Measurements from ENCODE around the gene TSTD1.

TSTD1 gene

GRCh38 chr1:161044535-161044907 is 5.8 kb upstream of the TSTD1 start:
- TF ChIP-seq CTCF (IDR thresholded peaks at IDR 0.05; ENCODE audit: low read depth, low read length) = no peak
- no peaks in the 10 kb centered on the region for H3K4me1 ChIP-seq
- no peaks in the 10 kb centered on the region; the same call in 1 of the 2 replicates for H3K9me3 ChIP-seq
- DNase-seq = no peak
- peaks cover 33% of the 10 kb centered on the region for H3K36me3 ChIP-seq
- H3K27me3 ChIP-seq = no peaks in the 10 kb centered on the region
- H3K4me3 ChIP-seq (ENCODE audit: low read depth, low read length) = peak overlapping the region; percentile 81

- DNase-seq = no peak
- H3K27me3 ChIP-seq = no peaks in the 10 kb centered on the region
- no peaks in the 10 kb centered on the region for H3K4me1 ChIP-seq
- H3K4me3 ChIP-seq (ENCODE audit: low read depth, low read length) = no peak overlapping the region
- no peak for TF ChIP-seq CTCF (IDR thresholded peaks at IDR 0.05; ENCODE audit: low read depth, low read length)
- peaks cover 41% of the 10 kb centered on the region for H3K36me3 ChIP-seq
- H3K9me3 ChIP-seq = no peaks in the 10 kb centered on the region
Measured at GRCh38 chr1:161039546-161039945, 782 bp upstream of the TSTD1 start.

GRCh38 chr1:161039154-161039545 is 386 bp upstream of the TSTD1 start:
- DNase-seq = no peak
- no peaks in the 10 kb centered on the region for H3K4me1 ChIP-seq
- H3K9me3 ChIP-seq = no peaks in the 10 kb centered on the region
- no peaks in the 10 kb centered on the region for H3K27me3 ChIP-seq
- no peak for TF ChIP-seq CTCF (IDR thresholded peaks at IDR 0.05; ENCODE audit: low read depth, low read length)
- H3K4me3 ChIP-seq (ENCODE audit: low read depth, low read length) = no peak overlapping the region
- H3K36me3 ChIP-seq = peaks cover 41% of the 10 kb centered on the region

GRCh38 chr1:161037661-161038522 is 872 bp downstream of the TSTD1 start:
- no peak for DNase-seq
- no peak overlapping the region for H3K4me3 ChIP-seq (ENCODE audit: low read depth, low read length)
- H3K9me3 ChIP-seq = no peaks in the 10 kb centered on the region
- no peak for TF ChIP-seq CTCF (IDR thresholded peaks at IDR 0.05; ENCODE audit: low read depth, low read length)
- H3K4me1 ChIP-seq = no peaks in the 10 kb centered on the region
- no peaks in the 10 kb centered on the region for H3K27me3 ChIP-seq
- H3K36me3 ChIP-seq = peaks cover 39% of the 10 kb centered on the region

- H3K4me3 ChIP-seq (ENCODE audit: low read depth, low read length) = no peak overlapping the region
- H3K9me3 ChIP-seq = no peaks in the 10 kb centered on the region
- no peaks in the 10 kb centered on the region for H3K4me1 ChIP-seq
- no peak for DNase-seq
- peaks cover 4% of the 10 kb centered on the region; the same call in 1 of the 2 replicates for H3K27me3 ChIP-seq
- peaks cover 4% of the 10 kb centered on the region; the same call in 1 of the 2 replicates for H3K36me3 ChIP-seq
- TF ChIP-seq CTCF (IDR thresholded peaks at IDR 0.05; ENCODE audit: low read depth, low read length) = no peak
Measured at GRCh38 chr1:161033751-161034150, 5.0 kb downstream of the TSTD1 start.

- H3K4me3 ChIP-seq (ENCODE audit: low read depth, low read length) = no peak overlapping the region
- no peaks in the 10 kb centered on the region for H3K9me3 ChIP-seq
- TF ChIP-seq CTCF (IDR thresholded peaks at IDR 0.05; ENCODE audit: low read depth, low read length) = no peak
Measured at GRCh38 chr1:161032409-161032808, 6.4 kb downstream of the TSTD1 start.

More at GRCh38 chr1:161032409-161032808, 6.4 kb downstream of the TSTD1 start:
- no peak for DNase-seq
- Histone ChIP-seq H3K4me1 (no peaks in the 10 kb centered on the region), H3K36me3 (no peaks in the 10 kb centered on the region), H3K27me3 (peaks cover 4% of the 10 kb centered on the region; the same call in 1 of the 2 replicates)
